Ascending aorta (tissue), 2 donors: ENCODE results near the gene AKT2. TPM values are rescaled to one million over a fixed set of nuclear protein-coding genes. Genes with fewer than 3 reads are reported as not detected.

Source experiments
- DNase-seq, 2 donors: peaks; one replicate each; pipeline ENCODE4 v3.0.0-alpha.2; 2019; ENCODE audit warnings: low spot score in 2 of 2
- H3K27ac ChIP-seq, 2 donors: fragments of 200-600 bp; sonication (generic); one replicate each; pipeline ENCODE4 v1.5.1; 2016 to 2017; ENCODE audit warnings: mild to moderate bottlenecking in 1 of 2
- H3K27me3 ChIP-seq: fragments of 200-600 bp; sonication (generic); one replicate; pipeline ENCODE4 v1.5.1; 2017
- H3K36me3 ChIP-seq, 2 donors: fragments of 200-600 bp; sonication (generic); one replicate each; pipeline ENCODE4 v1.5.1; 2016
- H3K4me1 ChIP-seq, 2 donors: fragments of 200-600 bp; sonication (generic); one replicate each; pipeline ENCODE4 v1.5.1; 2016 to 2017; ENCODE audit warnings: mild to moderate bottlenecking in 1 of 2
- H3K4me3 ChIP-seq, 2 donors: fragments of 200-600 bp; sonication (generic); one replicate each; pipeline ENCODE4 v1.5.1; 2016 to 2017; ENCODE audit warnings: mild to moderate bottlenecking in 1 of 2
- H3K9me3 ChIP-seq, 2 donors: fragments of 200-600 bp; sonication (generic); one replicate each; pipeline ENCODE4 v1.5.1; 2016
- intact Hi-C: fragments of 100-400 bp; cut with DNase I; formaldehyde crosslinking; loops from one replicate; pipeline ENCODE4 v1.15.1; 2023
- total RNA-seq: library from RNA; depleted of rRNA; stranded (reverse); fragments of >200 nt; gene quantifications from one replicate; pipeline ENCODE4 v1.1.0, GENCODE V29; 2016
- TF ChIP-seq, protein P1 (sequence below), 3 experiments: fragments of 200-600 bp in 2 of 3; fragments of 450-650 bp in 1 of 3; sonication (generic) in 2 of 3; IDR thresholded peaks; one replicate each; pipeline ENCODE4 v1.5.1; 2016 to 2019; ENCODE audit warnings: antibody characterized with exemption in 3 of 3, mild to moderate bottlenecking in 1 of 3, moderate library complexity in 1 of 3

AKT2 gene
- total RNA-seq, 1 donor from 2014 or later = 137 TPM

- peaks cover 26 to 37% of the 10 kb centered on the region in 2 donors for H3K36me3 ChIP-seq
- DNase-seq = no peak
- no peak overlapping the region for H3K4me3 ChIP-seq
- peaks cover 0 to 10% of the 10 kb centered on the region in 2 donors for H3K4me1 ChIP-seq
- TF ChIP-seq, protein P1, sequence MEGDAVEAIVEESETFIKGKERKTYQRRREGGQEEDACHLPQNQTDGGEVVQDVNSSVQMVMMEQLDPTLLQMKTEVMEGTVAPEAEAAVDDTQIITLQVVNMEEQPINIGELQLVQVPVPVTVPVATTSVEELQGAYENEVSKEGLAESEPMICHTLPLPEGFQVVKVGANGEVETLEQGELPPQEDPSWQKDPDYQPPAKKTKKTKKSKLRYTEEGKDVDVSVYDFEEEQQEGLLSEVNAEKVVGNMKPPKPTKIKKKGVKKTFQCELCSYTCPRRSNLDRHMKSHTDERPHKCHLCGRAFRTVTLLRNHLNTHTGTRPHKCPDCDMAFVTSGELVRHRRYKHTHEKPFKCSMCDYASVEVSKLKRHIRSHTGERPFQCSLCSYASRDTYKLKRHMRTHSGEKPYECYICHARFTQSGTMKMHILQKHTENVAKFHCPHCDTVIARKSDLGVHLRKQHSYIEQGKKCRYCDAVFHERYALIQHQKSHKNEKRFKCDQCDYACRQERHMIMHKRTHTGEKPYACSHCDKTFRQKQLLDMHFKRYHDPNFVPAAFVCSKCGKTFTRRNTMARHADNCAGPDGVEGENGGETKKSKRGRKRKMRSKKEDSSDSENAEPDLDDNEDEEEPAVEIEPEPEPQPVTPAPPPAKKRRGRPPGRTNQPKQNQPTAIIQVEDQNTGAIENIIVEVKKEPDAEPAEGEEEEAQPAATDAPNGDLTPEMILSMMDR (IDR thresholded peaks at IDR 0.05) = no peak
- intact Hi-C loops = no loop called here
- H3K9me3 ChIP-seq = no peaks in the 10 kb centered on the region
- H3K27me3 ChIP-seq = no peaks in the 10 kb centered on the region
- H3K27ac ChIP-seq = no peak overlapping the region
These were observed 18.1 kb downstream of the AKT2 start for GRCh38 chr19:40266912-40267600.

DNA sequence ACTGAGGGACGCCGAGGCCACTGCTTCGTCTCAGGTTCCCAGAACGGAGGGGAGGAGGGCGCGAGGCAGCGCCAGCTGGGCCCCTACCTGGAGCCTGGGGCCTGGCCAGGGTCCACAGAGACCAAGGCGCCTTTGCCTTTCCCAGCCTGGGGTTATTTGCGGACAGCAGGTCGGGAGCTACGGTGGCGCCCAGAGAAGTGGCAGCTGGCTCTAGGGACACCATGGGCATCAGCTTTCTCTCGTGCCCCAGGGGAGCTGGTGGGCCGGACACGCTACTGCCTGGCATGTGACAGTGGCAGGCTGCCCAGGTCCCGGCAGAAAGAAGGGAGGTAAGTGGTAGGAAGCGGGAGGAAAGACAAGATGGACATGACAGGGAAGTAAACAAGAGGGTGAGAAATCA, 19.0 kb downstream of the AKT2 start:
- Histone ChIP-seq H3K27me3 (no peaks in the 10 kb centered on the region), H3K36me3 (peaks cover 26 to 37% of the 10 kb centered on the region in 2 donors), H3K4me3 (no peak overlapping the region), H3K9me3 (no peaks in the 10 kb centered on the region), H3K4me1 (peaks cover 0 to 10% of the 10 kb centered on the region in 2 donors), H3K27ac (no peak overlapping the region)
- no peak for DNase-seq
- TF ChIP-seq, protein P1 (IDR thresholded peaks at IDR 0.05) = no peak
- intact Hi-C loops = no loop called here

- Histone ChIP-seq H3K27ac (no peak overlapping the region), H3K9me3 (no peaks in the 10 kb centered on the region), H3K4me3 (no peak overlapping the region), H3K36me3 (peaks cover 26 to 34% of the 10 kb centered on the region in 2 donors), H3K4me1 (peaks cover 0 to 10% of the 10 kb centered on the region in 2 donors), H3K27me3 (no peaks in the 10 kb centered on the region)
- intact Hi-C loops = no loop called here
- no peak for DNase-seq
- TF ChIP-seq, protein P1 (IDR thresholded peaks at IDR 0.05) = no peak
These were observed 19.4 kb downstream of the AKT2 start for GRCh38 chr19:40265763-40266099.

- Histone ChIP-seq H3K36me3 (peaks cover 22 to 30% of the 10 kb centered on the region in 2 donors), H3K4me1 (peaks cover 0 to 10% of the 10 kb centered on the region in 2 donors), H3K9me3 (no peaks in the 10 kb centered on the region), H3K27ac (no peak overlapping the region), H3K27me3 (no peaks in the 10 kb centered on the region), H3K4me3 (no peak overlapping the region)
- intact Hi-C loops = no loop called here
- TF ChIP-seq, protein P1 (IDR thresholded peaks at IDR 0.05) = no peak
- DNase-seq = no peak
These were observed 19.9 kb downstream of the AKT2 start for GRCh38 chr19:40265055-40265762.

DNA sequence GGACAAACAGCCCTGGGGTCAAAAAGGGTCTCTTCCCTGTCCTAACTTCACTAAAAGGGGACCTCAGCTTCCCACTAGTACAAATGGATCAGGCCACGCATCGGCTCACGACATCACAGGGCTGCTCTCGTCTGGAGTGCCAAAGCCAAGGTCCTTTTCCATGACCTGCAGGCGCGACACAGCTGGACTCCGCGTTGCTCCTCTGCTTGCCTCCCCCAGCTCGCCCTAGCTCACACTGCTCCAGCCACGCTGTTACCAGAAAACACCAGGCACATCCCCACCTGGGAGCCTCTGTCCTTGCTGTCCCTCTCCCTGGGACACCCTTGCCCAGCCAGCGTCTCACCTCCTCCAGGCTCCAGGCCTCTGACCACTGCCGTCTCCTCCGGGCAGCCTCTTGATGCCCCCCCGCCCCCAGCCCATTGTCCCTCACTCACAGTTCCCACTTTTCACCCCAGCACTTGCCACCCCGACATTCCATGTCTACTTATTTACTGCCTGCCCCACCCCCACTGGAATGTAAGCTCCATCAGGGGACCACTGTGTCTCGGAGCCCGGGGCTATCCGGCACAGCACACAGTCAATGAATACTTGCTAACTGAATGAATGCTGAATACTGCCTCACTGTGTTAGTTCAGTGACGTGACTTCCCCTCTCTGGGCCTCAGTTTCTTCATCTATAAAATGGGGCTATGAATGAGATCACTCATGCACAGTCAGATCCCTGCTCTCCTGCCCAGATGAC, 20.7 kb downstream of the AKT2 start:
- Histone ChIP-seq H3K9me3 (no peaks in the 10 kb centered on the region), H3K36me3 (peaks cover 22 to 30% of the 10 kb centered on the region in 2 donors), H3K27me3 (no peaks in the 10 kb centered on the region), H3K4me3 (no peak overlapping the region), H3K4me1 (peaks cover 0 to 10% of the 10 kb centered on the region in 2 donors), H3K27ac (no peak overlapping the region)
- TF ChIP-seq, protein P1 (IDR thresholded peaks at IDR 0.05) = no peak
- DNase-seq = no peak
- intact Hi-C loops = no loop called here
